ENCODE data around the gene SLC2A5.
"Not testable (repeated sequence)": the region's sequence is repeated elsewhere in the genome, so short reads cannot be mapped to it uniquely, and the experiment has no call there.

GRCh38 chr1:9093996-9094595, 24.7 kb upstream of the SLC2A5 start:
- TF ChIP-seq, protein P1, sequence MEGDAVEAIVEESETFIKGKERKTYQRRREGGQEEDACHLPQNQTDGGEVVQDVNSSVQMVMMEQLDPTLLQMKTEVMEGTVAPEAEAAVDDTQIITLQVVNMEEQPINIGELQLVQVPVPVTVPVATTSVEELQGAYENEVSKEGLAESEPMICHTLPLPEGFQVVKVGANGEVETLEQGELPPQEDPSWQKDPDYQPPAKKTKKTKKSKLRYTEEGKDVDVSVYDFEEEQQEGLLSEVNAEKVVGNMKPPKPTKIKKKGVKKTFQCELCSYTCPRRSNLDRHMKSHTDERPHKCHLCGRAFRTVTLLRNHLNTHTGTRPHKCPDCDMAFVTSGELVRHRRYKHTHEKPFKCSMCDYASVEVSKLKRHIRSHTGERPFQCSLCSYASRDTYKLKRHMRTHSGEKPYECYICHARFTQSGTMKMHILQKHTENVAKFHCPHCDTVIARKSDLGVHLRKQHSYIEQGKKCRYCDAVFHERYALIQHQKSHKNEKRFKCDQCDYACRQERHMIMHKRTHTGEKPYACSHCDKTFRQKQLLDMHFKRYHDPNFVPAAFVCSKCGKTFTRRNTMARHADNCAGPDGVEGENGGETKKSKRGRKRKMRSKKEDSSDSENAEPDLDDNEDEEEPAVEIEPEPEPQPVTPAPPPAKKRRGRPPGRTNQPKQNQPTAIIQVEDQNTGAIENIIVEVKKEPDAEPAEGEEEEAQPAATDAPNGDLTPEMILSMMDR (IDR thresholded peaks at IDR 0.05; ENCODE audit: extremely low read depth in 1 of 2, insufficient read depth in 1 of 2, low read depth in 1 of 2, low read length in 2 of 2) = not testable (repeated sequence)
- not testable (repeated sequence) for TF ChIP-seq POLR2A (IDR thresholded peaks at IDR 0.05; ENCODE audit: low read depth, low read length); POLR2AphosphoS5 (IDR thresholded peaks at IDR 0.05; ENCODE audit: insufficient read depth, low read depth, low read length)

Data from endothelial cell of umbilical vein (primary cell).